GM19397 (cell line): Measurements from ENCODE around the gene ZNF100.
A peak's percentile ranks its signal among the peaks of the same experiment; 100 is the strongest.
"Not testable (repeated sequence)": the region's sequence is repeated elsewhere in the genome, so short reads cannot be mapped to it uniquely, and the experiment has no call there.

Experiments
- ATAC-seq: cut with Tn5 transposase; IDR thresholded peaks from one replicate; pipeline ENCODE4 v1.9.1; 2021; ENCODE audit warnings: mild to moderate bottlenecking, moderate library complexity; ENCODE audit not compliant: unreplicated experiment

ZNF100 gene

DNA sequence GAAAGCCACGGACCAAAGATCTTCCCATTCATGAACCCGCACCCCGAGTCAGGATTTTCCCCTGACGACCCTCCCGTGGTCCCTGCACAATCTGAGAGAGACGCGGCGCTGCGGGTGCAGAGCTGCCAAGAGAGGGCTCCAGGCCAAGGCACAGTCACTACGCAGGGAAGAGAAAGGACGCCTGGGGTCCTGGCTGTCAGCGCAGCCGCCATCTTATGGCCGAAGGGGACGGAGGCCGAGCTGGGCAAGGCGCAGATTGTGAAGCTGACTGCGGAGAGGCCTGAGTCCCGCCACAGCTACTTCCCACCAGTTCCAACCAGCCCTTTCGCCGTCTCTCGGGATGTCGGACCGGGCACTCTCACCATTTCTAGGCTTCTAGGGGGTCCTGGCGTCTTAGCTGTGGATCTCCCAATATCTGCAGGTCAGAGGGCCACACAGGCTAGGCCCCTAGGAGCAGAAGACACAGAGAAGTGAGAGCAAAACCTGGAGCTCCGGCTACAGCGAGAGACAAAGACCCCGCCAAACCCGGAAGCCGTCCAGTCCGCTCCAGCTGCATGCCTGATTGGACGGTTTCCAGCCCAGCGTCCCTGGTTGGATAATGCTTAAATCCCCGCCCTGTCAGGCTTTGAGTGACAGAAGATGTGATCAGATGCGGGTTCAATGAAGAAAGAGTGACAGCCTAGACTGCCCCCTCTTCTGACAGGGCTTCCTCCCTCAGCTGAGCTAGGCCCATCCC lies at the start of gene ZNF100:
TSS of gene ZNF100 (minus strand) at position 515 of the 736 bp plus-strand sequence. CDS start at position 365, 150 bp downstream.
- ATAC-seq: peak; percentile 98

DNA sequence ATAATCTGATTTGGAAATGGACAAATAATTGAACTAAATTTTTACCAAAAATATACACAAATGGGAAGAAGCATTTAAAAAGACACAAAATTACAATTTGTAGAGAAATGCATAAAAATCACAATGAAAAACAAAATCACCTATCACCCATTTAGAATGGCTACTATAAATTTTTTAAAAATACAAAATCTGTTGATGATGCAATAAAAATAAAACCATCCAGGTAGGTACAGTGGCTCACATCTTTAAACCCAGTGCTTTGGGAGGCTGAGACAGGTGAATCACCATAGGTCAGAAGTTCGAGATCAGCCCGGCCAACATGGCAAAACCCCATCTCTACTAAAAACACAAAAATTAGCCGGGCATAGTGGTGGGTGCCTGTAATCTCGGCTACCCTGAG lies 45.1 kb upstream of the ZNF100 start:
- ATAC-seq: no peak

DNA sequence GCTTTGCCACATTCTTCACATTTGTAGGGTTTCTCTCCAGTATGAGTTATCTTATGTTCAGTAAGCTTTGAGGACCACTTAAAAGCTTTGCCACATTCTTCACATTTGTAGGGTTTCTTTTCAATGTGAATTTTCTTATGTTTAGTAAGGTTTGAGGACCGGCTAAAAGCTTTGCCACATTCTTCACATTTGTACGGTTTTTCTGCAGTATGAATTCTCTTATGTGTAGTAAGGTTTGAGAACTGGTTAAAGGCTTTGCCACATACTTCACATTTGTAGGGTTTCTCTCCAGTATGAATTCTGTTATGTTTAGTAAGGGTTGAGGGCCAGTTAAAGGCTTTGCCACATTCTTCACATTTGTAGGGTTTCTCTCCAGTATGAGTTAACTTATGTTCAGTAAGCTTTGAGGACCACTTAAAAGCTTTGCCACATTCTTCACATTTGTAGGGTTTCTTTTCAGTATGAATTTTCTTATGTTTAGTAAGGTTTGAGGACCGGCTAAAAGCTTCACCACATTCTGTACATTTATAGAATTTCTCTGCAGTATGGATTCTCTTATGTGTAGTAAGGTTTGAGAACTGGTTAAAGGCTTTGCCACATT lies 41.1 kb upstream of the ZNF100 start:
- ATAC-seq: not testable (repeated sequence)

DNA sequence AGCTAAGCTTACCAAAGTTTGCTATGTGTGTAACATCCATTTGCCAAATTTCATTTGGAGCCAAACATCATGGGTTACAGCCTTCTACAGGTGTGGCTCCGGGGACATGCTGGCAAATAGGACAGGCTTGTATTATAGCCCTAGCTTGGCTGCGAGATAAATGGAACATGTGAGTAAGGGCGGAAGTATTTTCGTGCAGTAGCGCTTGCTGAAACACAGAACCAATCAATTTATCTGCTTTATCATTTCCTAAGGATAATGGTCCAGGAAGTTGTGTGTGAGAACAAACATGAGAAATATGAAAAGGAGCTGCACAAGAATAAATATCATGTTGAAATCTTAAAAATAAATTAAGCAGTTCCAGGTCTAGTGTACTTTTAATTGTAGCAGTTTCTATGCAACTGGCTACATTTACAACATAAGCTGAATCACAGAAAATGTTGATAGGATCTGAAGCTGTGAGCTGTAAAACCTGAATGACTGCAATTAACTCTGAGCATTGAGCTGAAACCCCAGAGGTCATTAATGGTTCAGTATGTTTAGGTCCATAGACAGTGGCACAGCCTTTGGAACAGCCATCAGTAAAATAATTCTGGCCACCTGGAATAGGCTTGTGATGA lies 22.2 kb upstream of the ZNF100 start:
- no peak for ATAC-seq

DNA sequence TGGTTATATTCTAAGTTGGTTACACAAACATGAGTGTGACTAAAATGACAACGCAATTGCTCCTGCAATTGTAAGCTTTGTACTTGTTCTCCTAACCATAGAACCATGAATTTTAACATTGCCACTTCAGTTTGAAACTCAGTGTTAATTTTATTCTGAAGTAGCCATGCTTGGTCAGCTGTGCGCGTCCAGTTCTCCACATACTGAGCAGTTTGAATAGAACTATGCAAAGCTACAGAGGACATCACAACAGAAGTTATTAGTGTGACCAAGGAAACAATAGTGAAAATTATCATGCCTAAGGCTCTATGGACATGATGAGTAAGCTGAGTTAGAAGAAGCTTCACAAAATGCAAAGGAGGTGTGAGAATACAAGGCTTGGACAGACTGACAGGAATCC lies 19.6 kb upstream of the ZNF100 start:
- ATAC-seq: no peak

DNA sequence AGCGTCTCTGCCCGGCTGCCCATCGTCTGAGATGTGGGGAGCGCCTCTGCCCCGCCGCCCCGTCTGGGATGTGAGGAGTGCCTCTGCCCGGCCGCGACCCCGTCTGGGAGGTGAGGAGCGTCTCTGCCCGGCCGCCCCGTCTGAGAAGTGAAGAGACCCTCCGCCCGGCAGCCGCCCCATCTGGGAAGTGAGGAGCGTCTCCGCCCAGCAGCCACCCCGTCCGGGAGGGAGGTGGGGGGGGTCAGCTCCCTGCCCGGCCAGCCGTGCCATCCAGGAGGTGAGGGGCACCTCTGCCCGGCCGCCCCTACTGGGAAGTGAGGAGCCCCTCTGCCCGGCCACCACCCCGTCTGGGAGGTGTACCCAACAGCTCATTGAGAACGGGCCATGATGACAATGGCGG lies 8.4 kb upstream of the ZNF100 start:
- not testable (repeated sequence) for ATAC-seq

DNA sequence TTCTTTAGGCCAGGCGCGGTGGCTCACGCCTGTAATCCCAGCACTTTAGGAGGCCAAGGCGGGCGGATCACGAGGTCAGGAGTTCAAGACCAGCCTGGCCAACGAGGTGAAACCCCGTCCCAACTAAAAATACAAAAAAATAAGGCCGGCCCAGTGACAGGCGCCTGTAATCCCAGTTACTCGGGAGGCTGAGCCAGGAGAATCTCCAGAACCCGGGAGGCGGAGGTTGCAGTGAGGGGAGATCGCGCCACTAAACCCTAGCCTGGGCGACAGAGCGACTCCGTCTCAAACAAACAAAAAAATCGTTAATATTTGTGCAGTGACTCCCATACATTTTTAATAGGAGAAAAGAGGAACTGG lies 694 bp downstream of the ZNF100 start:
- peak; percentile 3 for ATAC-seq

DNA sequence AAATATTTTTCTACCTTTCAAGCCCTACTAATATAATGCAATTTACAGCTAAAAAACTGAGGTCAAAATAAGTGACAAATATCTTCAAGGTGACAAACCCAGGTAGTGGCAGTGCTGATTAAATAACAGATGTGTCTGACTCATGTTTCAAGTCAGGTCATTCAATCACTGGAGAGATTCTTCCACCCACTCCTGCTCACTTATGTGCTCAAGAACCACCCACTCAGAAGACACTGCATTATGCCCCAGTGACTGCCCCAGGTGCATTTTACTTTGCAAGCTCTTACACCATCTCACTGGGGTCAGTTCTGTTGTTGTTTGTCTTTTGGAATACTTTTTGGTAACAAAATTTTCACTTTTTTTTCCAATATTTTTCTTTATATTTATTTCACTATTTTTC lies 2.2 kb downstream of the ZNF100 start:
- no peak for ATAC-seq

DNA sequence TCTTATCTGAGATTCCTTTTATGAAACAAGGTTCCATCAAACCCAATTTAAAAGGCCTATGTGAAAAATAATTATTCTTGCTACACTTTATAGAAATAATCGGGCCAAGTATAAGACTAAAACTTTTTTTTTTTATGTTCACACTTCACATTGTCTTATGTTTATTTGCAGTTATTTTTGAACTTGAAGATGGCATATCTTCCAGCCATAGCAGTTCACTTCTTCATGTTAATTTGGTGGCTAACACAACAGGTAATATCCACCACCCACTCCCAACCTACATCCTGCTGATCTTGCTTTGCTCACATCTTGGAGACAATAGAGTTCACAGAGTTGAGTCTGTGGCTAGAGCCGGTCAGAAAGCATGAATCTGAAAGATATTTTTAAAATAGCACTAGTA lies 5.8 kb downstream of the ZNF100 start:
- not testable (repeated sequence) for ATAC-seq

DNA sequence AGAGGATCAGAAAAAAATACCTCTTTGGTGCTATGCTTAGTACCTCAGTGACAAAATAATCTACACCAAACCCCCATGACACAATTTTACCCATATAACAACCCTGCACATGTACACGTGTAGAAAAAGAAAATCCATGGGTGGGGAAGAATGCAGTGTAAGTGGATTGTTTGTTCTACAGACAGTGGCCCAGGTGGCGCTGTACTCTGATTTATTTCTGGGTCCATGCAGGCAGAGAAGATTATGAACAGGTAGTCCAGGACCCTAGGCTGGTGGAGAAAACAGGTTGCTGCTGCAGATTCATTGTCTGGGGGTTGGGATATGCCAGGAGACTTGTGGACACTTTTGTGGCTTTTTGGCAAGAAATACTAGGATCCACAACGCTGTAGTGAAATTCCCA lies 9.1 kb downstream of the ZNF100 start:
- ATAC-seq: no peak

DNA sequence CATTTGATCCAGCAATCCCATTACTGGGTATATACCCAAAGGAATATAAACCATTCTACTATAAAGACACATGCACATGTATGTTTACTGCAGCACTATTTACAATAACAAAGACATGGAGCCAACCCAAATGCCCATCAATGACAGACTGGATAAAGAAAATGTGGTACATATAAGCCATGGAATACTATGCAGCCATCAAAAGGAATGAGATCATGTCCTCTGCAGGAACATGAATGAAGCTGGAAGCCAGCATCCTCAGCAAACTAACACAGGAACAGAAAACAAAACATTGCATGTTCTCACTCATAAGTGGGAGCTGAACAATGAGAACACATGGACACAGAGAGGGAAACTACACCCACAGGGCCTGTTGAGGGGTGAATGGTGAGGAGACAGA lies 11.8 kb downstream of the ZNF100 start:
- not testable (repeated sequence) for ATAC-seq

DNA sequence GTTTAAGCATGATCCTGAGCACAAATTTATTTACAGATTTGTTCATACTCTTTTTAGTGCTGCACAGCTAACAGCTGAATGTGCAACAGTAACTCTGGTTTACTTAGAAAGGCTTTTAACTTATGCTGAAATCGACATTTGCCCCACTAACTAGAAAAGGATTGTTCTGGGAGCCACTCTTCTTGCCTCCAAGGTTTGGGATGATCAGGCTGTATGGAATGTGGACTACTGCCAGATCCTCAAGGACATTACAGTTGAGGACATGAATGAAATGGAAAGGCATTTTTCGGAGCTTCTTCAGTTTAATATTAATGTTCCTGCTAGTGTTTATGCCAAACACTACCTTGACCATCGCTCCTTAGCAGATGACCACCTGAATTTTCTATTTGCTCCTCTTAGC lies 16.0 kb downstream of the ZNF100 start:
- no peak for ATAC-seq

DNA sequence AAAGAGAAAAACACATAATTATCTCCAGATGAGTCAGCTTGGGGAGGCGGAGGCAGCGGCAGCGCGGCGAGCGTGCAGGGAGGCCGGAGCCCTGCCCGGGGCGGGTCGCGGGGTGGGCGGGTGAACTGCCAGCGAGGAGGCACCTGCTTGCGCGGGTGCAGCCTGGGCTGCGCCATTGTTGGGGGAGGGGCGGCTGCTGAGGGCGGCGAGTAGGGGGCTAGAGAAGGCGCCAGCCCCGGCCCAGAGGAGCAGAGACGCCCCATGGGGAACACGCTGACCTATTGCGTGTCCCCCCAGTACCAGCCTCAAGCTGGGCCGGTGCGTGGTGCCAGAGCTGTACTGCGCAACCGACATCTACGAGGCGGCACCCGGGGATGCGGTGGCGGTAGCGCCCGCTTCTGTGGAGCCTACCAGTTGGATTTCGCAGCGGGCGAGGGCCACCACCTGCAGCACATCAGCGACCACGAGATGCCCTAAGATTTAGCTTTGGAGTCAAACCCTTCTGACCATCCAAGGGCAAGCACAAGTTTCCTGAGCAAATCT lies 16.7 kb downstream of the ZNF100 start:
- ATAC-seq: no peak

DNA sequence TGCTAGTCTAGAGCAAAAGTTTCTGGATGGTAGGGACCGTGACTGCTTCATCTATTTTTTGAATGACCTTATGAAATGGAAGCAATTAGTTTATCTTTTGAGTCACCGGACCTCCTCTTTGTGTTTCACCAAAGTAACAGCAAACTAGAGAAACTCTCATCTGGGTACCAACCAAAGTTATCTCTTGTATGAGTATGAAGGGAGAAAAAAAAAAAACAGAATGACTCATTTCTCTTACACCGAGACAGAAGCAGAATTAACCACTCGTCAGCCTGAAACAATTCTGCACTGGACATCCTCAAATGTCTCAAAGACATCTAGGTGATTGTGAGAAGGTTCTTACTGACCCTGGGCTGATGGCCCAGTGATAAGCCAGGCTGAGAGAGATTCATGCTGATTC lies 18.3 kb downstream of the ZNF100 start:
- ATAC-seq: no peak

DNA sequence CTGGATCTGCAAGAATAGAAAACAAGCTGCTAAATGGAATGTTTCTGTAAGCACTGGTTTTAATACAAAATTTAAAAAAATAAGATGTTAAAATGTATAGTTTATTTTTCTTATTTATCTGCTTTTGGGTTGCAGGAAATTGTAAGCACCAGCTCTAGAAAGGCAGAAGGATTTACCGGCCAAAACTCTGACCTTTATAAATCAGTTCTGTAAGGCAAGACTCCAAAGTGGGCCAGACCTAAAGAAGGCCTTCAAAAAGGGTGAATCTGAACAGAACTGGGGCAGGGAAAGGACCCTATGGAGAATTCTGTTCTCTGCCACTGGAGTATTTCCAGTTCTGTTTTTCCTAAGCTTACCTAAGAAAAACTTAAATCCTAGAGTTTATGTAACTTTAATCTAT lies 19.3 kb downstream of the ZNF100 start:
- ATAC-seq: no peak

DNA sequence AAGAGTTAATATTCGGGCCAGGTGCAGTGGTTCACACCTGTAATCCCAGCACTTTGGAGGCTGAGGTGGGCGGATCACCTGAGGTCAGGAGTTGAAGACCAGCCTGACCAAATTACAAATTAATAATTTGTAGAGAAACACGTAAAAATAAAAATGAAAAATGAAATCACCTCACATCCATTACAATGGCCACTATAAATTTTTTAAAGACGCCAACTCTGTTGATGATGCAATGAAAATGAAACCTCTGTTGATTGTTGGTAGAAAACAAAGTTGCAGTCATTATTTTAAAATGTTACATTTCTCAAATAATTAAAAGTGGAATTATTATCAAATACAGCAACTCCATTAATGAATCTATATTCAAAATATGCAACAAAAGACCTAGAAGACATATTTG lies 26.8 kb downstream of the ZNF100 start:
- ATAC-seq: no peak

DNA sequence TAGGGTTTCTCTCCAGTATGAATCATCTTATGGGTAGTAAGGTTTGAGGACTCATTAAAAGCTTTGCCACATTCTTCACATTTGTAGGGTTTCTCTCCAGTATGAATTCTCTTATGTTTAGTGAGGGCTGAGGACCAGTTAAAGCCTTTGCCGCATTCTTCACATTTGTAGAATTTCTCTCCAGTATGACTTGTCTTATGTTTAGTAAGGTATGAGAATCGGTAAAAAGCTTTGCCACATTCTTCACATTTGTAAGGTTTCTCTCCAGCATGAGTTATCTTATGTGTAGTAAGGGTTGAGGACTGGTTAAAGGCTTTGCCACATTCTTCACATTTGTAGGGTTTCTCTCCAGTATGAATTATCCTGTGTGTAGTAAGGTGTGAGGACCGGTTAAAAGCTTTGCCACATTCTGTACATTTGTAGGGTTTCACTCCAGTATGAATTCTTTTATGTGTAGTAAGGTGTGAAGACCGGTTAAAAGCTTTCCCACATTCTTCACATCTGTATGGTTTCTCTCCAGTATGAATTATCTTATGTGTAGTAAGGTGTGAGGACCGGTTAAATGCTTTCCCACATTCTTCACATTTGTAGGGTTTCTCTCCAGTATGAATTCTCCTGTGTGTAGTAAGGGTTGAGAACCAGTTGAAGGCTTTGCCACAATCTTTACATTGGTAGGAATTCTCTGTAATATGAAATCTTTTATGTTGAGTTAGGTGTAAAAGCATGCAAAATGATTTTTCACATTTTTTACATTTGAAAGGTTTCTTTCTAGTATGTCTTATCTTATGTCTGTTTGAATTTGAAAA lies 40.2 kb downstream of the ZNF100 start:
- not testable (repeated sequence) for ATAC-seq

DNA sequence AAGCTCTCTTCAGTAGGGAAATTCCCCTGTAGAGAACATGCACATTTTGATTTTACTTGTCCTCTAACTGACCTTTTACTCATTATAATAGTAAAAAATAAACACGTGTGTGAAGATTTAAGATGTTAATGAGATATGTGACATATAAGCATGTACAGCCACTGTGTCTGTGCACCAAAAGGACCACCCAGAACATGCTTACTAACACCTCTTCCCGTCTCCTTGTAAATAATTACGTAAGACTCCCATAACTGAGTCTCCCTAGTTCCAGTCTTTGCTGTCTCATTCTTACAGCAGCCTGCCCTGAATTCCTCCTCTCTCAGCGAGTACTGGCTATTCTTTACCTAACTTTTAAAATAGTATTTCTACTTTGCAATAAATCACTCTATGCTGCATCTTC lies 53.6 kb downstream of the ZNF100 start:
- ATAC-seq: no peak

DNA sequence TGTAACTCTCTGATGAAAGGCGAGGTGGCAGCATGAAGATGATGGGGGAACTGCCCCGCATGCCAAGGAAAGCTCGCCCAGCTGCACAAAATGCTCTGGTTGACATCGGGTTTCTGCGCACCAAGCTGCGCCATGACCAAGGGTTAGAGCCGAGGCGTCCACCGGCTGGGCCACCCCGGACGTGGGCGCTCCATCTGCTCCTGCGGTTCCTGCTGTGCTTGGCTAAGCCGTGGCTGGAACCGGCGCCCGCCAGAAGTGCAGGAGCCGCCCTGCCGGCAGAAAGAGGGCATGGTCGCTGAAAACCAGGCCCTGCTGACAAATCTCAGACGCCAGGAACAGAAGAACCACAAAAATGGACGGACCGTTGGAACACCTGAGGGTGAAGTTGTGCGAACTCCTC lies 57.9 kb downstream of the ZNF100 start:
- ATAC-seq: no peak

DNA sequence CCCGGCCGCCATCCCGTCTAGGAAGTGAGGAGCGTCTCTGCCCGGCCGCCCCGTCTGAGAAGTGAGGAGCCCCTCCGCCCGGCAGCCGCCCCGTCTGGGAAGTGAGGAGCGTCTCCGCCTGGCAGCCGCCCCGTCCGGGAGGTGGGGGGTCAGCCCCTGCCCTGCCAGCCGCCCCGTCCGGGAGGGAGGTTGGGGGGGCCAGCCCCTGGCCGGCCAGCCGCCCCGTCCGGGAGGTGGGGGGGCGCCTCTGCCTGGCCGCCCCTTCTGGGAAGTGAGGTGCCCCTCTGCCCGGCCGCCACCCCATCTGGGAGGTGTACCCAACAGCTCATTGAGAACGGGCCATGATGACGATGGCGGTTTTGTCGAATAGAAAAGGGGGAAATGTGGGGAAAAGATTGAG lies 59.5 kb downstream of the ZNF100 start:
- ATAC-seq: not testable (repeated sequence)

DNA sequence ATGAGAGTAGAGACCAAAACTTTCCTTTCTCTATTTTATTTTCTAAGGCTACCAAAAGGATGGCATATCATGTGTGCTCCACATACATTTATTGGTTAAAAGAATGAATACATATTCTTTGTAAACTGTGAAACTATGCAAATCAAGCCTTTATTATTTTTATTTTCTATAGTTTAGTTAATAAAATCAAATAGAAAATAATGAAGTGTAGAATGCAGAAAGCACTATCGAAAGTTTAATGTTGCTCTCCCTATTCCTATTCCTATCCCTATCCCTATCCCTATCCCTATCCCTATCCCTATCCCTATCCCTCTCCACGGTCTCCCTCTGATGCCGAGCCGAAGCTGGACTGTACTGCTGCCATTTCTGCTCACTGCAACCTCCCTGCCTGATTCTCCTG lies 60.3 kb downstream of the ZNF100 start:
- no peak for ATAC-seq
